Raji (cell line): ENCODE data around the gene UCK2.

ENCODE experiments used
- POLR2A ChIP-seq: IDR thresholded peaks from 2 replicates; pipeline ENCODE4 v1.6.1; 2011; ENCODE audit warnings: low read depth, low read length, control low read depth; ENCODE audit not compliant: insufficient read depth

Gene UCK2

GRCh38 chr1:165879946-165880345 is 52.5 kb downstream of the UCK2 start:
- no peak for TF ChIP-seq POLR2A

GRCh38 chr1:165880993-165881392 is 53.6 kb downstream of the UCK2 start:
- TF ChIP-seq POLR2A: no peak

GRCh38 chr1:165882168-165882837 is 54.9 kb downstream of the UCK2 start:
- no peak for TF ChIP-seq POLR2A

- TF ChIP-seq POLR2A: no peak
Observed at GRCh38 chr1:165883056-165883455, 55.6 kb downstream of the UCK2 start.

- TF ChIP-seq POLR2A: no peak
Observed at GRCh38 chr1:165884009-165884689, 56.7 kb downstream of the UCK2 start.

GRCh38 chr1:165884690-165885304 is 57.4 kb downstream of the UCK2 start:
- TF ChIP-seq POLR2A: no peak

- TF ChIP-seq POLR2A: no peak
Observed at GRCh38 chr1:165885305-165885694, 57.9 kb downstream of the UCK2 start.

GRCh38 chr1:165886193-165886592 is 58.8 kb downstream of the UCK2 start:
- TF ChIP-seq POLR2A: no peak

- no peak for TF ChIP-seq POLR2A
Observed at GRCh38 chr1:165886983-165887382, 59.6 kb downstream of the UCK2 start.

- no peak for TF ChIP-seq POLR2A
Observed at GRCh38 chr1:165887877-165888551, 60.6 kb downstream of the UCK2 start.

- TF ChIP-seq POLR2A: no peak
Observed at GRCh38 chr1:165888552-165888920, 61.1 kb downstream of the UCK2 start.

- TF ChIP-seq POLR2A: no peak
Observed at GRCh38 chr1:165890684-165891083, 63.3 kb downstream of the UCK2 start.

- TF ChIP-seq POLR2A: no peak
Observed at GRCh38 chr1:165891111-165891860, 63.9 kb downstream of the UCK2 start.

GRCh38 chr1:165892935-165893334 is 65.5 kb downstream of the UCK2 start:
- no peak for TF ChIP-seq POLR2A

GRCh38 chr1:165893507-165893906 is 66.1 kb downstream of the UCK2 start:
- no peak for TF ChIP-seq POLR2A
